HEK293 (cell line): ENCODE data around the gene USE1.
A peak's percentile ranks its signal among the peaks of the same experiment; 100 is the strongest.

Experiments used
- BCL11A ChIP-seq: fragments of 450-650 bp; formaldehyde crosslinking; IDR thresholded peaks from 2 replicates; pipeline ENCODE4 v1.5.1; 2016; ENCODE audit warnings: low read depth, missing biosample characterization, missing genetic modification characterization
- GLI4 ChIP-seq: fragments of 450-650 bp; formaldehyde crosslinking; IDR thresholded peaks from 2 replicates; pipeline ENCODE4 v1.5.1; 2016; ENCODE audit warnings: missing biosample characterization, missing genetic modification characterization
- GLIS1 ChIP-seq: fragments of 450-650 bp; formaldehyde crosslinking; IDR thresholded peaks from 2 replicates; pipeline ENCODE4 v1.5.1; 2016; ENCODE audit warnings: missing biosample characterization, missing genetic modification characterization
- GLIS2 ChIP-seq: fragments of 450-650 bp; formaldehyde crosslinking; IDR thresholded peaks from 2 replicates; pipeline ENCODE4 v1.5.1; 2016; ENCODE audit warnings: missing biosample characterization, missing genetic modification characterization
- HIC1 ChIP-seq: fragments of 450-650 bp; formaldehyde crosslinking; IDR thresholded peaks from 2 replicates; pipeline ENCODE4 v1.5.1; 2016; ENCODE audit warnings: missing biosample characterization, missing genetic modification characterization
- MYNN ChIP-seq: fragments of 450-650 bp; formaldehyde crosslinking; IDR thresholded peaks from 2 replicates; pipeline ENCODE4 v1.5.1; 2016; ENCODE audit warnings: missing biosample characterization, missing genetic modification characterization, borderline replicate concordance
- PATZ1 ChIP-seq: fragments of 450-650 bp; formaldehyde crosslinking; IDR thresholded peaks from 2 replicates; pipeline ENCODE4 v1.5.1; 2016; ENCODE audit warnings: missing biosample characterization, missing genetic modification characterization
- REST ChIP-seq: fragments of 450-650 bp; formaldehyde crosslinking; IDR thresholded peaks from 2 replicates; pipeline ENCODE4 v1.5.1; 2016; ENCODE audit warnings: missing biosample characterization, missing genetic modification characterization
- SP3 ChIP-seq: fragments of 450-650 bp; formaldehyde crosslinking; IDR thresholded peaks from 2 replicates; pipeline ENCODE4 v1.5.1; 2016; ENCODE audit warnings: missing biosample characterization, missing genetic modification characterization
- YY2 ChIP-seq: fragments of 450-650 bp; formaldehyde crosslinking; IDR thresholded peaks from 2 replicates; pipeline ENCODE4 v1.5.1; 2016; ENCODE audit warnings: missing biosample characterization, missing genetic modification characterization
- ZBTB44 ChIP-seq: fragments of 450-650 bp; IDR thresholded peaks from 2 replicates; pipeline ENCODE4 v1.5.1; 2018; ENCODE audit warnings: missing biosample characterization, mild to moderate bottlenecking, missing genetic modification characterization
- ZEB2 ChIP-seq: fragments of 450-650 bp; formaldehyde crosslinking; IDR thresholded peaks from 2 replicates; pipeline ENCODE4 v1.5.1; 2016; ENCODE audit warnings: missing biosample characterization, missing genetic modification characterization
- ZFHX2 ChIP-seq: fragments of 450-650 bp; formaldehyde crosslinking; conservative IDR thresholded peaks from 2 replicates; pipeline ENCODE4 v1.5.1; 2016; ENCODE audit warnings: missing biosample characterization, missing genetic modification characterization
- ZFP41 ChIP-seq: fragments of 450-650 bp; formaldehyde crosslinking; IDR thresholded peaks from 2 replicates; pipeline ENCODE4 v1.5.1; 2016; ENCODE audit warnings: missing biosample characterization, missing genetic modification characterization, borderline replicate concordance
- ZNF121 ChIP-seq: fragments of 450-650 bp; formaldehyde crosslinking; IDR thresholded peaks from 2 replicates; pipeline ENCODE4 v1.5.1; 2016; ENCODE audit warnings: missing biosample characterization, missing genetic modification characterization
- ZNF133 ChIP-seq: fragments of 450-650 bp; formaldehyde crosslinking; IDR thresholded peaks from 2 replicates; pipeline ENCODE4 v1.5.1; 2016; ENCODE audit warnings: missing biosample characterization, missing genetic modification characterization
- ZNF248 ChIP-seq: fragments of 450-650 bp; formaldehyde crosslinking; IDR thresholded peaks from 2 replicates; pipeline ENCODE4 v1.5.1; 2017; ENCODE audit warnings: missing biosample characterization, missing genetic modification characterization
- ZNF266 ChIP-seq: fragments of 450-650 bp; formaldehyde crosslinking; IDR thresholded peaks from 2 replicates; pipeline ENCODE4 v1.5.1; 2016; ENCODE audit warnings: missing biosample characterization, missing genetic modification characterization, low read depth
- ZNF302 ChIP-seq: fragments of 450-650 bp; formaldehyde crosslinking; IDR thresholded peaks from 2 replicates; pipeline ENCODE4 v1.5.1; 2016; ENCODE audit warnings: missing biosample characterization, missing genetic modification characterization, low read depth
- ZNF350 ChIP-seq: fragments of 450-650 bp; formaldehyde crosslinking; IDR thresholded peaks from 2 replicates; pipeline ENCODE4 v1.5.0; 2017; ENCODE audit warnings: missing biosample characterization, mild to moderate bottlenecking, missing genetic modification characterization
- ZNF423 ChIP-seq: fragments of 450-650 bp; formaldehyde crosslinking; IDR thresholded peaks from 2 replicates; pipeline ENCODE4 v1.5.1; 2016; ENCODE audit warnings: missing biosample characterization, missing genetic modification characterization
- ZNF433 ChIP-seq: fragments of 450-650 bp; formaldehyde crosslinking; IDR thresholded peaks from 2 replicates; pipeline ENCODE4 v1.5.1; 2016; ENCODE audit warnings: missing biosample characterization, missing genetic modification characterization, low read depth
- ZNF580 ChIP-seq: fragments of 450-650 bp; formaldehyde crosslinking; IDR thresholded peaks from 2 replicates; pipeline ENCODE4 v1.5.1; 2016; ENCODE audit warnings: missing biosample characterization, missing genetic modification characterization
- ZNF626 ChIP-seq: fragments of 450-650 bp; sonication (Bioruptor Pico); formaldehyde crosslinking; IDR thresholded peaks from 2 replicates; pipeline ENCODE4 v1.5.1; 2018; ENCODE audit warnings: missing biosample characterization, missing genetic modification characterization, inconsistent platforms
- ZNF629 ChIP-seq: fragments of 450-650 bp; formaldehyde crosslinking; IDR thresholded peaks from 2 replicates; pipeline ENCODE4 v1.5.1; 2017; ENCODE audit warnings: missing biosample characterization, missing genetic modification characterization
- ZNF670 ChIP-seq: fragments of 450-650 bp; formaldehyde crosslinking; IDR thresholded peaks from 2 replicates; pipeline ENCODE4 v1.5.1; 2016; ENCODE audit warnings: missing biosample characterization, missing genetic modification characterization, low read depth
- ZNF677 ChIP-seq: fragments of 450-650 bp; IDR thresholded peaks from 2 replicates; pipeline ENCODE4 v1.5.0; 2018; ENCODE audit warnings: missing biosample characterization, mild to moderate bottlenecking, missing genetic modification characterization, moderate library complexity
- ZNF707 ChIP-seq: fragments of 450-650 bp; formaldehyde crosslinking; IDR thresholded peaks from 2 replicates; pipeline ENCODE4 v1.5.1; 2016; ENCODE audit warnings: missing biosample characterization, missing genetic modification characterization
- ZNF830 ChIP-seq: fragments of 450-650 bp; IDR thresholded peaks from 2 replicates; pipeline ENCODE4 v1.5.0; 2018; ENCODE audit warnings: missing biosample characterization, missing genetic modification characterization, low read depth, mild to moderate bottlenecking, moderate library complexity
- ZSCAN30 ChIP-seq: fragments of 450-650 bp; IDR thresholded peaks from 2 replicates; pipeline ENCODE4 v1.5.1; 2018; ENCODE audit warnings: missing biosample characterization, mild to moderate bottlenecking, missing genetic modification characterization, moderate library complexity
- ZXDB ChIP-seq: fragments of 450-650 bp; formaldehyde crosslinking; IDR thresholded peaks from 2 replicates; pipeline ENCODE4 v1.5.1; 2016; ENCODE audit warnings: missing biosample characterization, missing genetic modification characterization

USE1 gene

GRCh38 chr19:17226002-17226933 lies 11.1 kb downstream of the USE1 start, which contains the start of gene OCEL1 (continued):
- TF ChIP-seq HIC1 (tag by site-specific recombination) (peak; percentile 66), ZNF433 (tag by site-specific recombination) (no peak), ZEB2 (tag by site-specific recombination) (peak; percentile 98), ZNF133 (tag by site-specific recombination) (no peak), BCL11A (no peak), GLIS2 (peak; percentile 88), GLI4 (no peak), ZXDB (peak; percentile 68), ZNF707 (tag by site-specific recombination) (no peak), ZNF670 (no peak), ZNF423 (tag by site-specific recombination) (no peak), ZNF266 (tag by site-specific recombination) (no peak), ZNF302 (tag by site-specific recombination) (no peak), ZNF677 (no peak), ZNF248 (tag by site-specific recombination) (no peak), ZBTB44 (tag by site-specific recombination) (no peak; the same call in none of the 2 replicates), ZNF626 (tag by site-specific recombination) (no peak), SP3 (tag by site-specific recombination) (peak; percentile 83), GLIS1 (tag by site-specific recombination) (peak; percentile 47), MYNN (tag by site-specific recombination) (no peak), ZFP41 (tag by site-specific recombination) (no peak), ZNF629 (peak; percentile 95), ZSCAN30 (tag by site-specific recombination) (peak; percentile 27; the same call in 1 of the 2 replicates), ZFHX2 (tag by site-specific recombination) (peak; percentile 88), PATZ1 (peak; percentile 70), ZNF121 (tag by site-specific recombination) (no peak), YY2 (tag by site-specific recombination) (no peak), ZNF350 (no peak), ZNF580 (tag by site-specific recombination) (no peak), REST (tag by site-specific recombination) (no peak), ZNF830 (tag by site-specific recombination) (no peak)
